Kidney (tissue), 14 donors: ENCODE measurements around the gene LDLRAD3. TPM values are rescaled to one million over a fixed set of nuclear protein-coding genes. Genes with fewer than 3 reads are reported as not detected.

ENCODE experiments used
- DNase-seq, 5 donors: peaks; one replicate each; pipeline ENCODE4 v3.0.0-alpha.2; 2013 to 2020
- FAIRE-seq: peaks from 2 replicates; lab custom pipeline; 2012; peaks lifted over from hg19 to GRCh38; lab: Jason Lieb, UNC
- H3K27ac ChIP-seq, 2 donors: one replicate each; pipeline ENCODE4 v1.7.0; 2013; ENCODE audit warnings: low read depth in 2 of 2, low read length in 2 of 2, inconsistent platforms in 1 of 2
- H3K27me3 ChIP-seq: one replicate; pipeline ENCODE4 v1.7.1; 2013; ENCODE audit warnings: low read length, inconsistent platforms; ENCODE audit not compliant: control insufficient read depth, insufficient read depth
- H3K36me3 ChIP-seq, 3 donors: one replicate each; pipeline versions ENCODE4 v1.7.0 to v1.7.1; 2013; ENCODE audit warnings: low read length in 3 of 3, control low read depth in 1 of 3, inconsistent platforms in 1 of 3; ENCODE audit not compliant: insufficient read depth in 3 of 3, control insufficient read depth in 2 of 3
- H3K4me1 ChIP-seq, 3 donors: one replicate each; pipeline versions ENCODE4 v1.7.0 to v1.7.1; 2013; ENCODE audit warnings: low read length in 3 of 3, inconsistent platforms in 1 of 3, low read depth in 1 of 3; ENCODE audit not compliant: control insufficient read depth in 2 of 3, insufficient read depth in 2 of 3
- H3K4me3 ChIP-seq, 3 donors: one replicate each; pipeline versions ENCODE4 v1.7.0 to v1.8.1; 2013; ENCODE audit warnings: low read length in 3 of 3, control low read depth in 1 of 3, inconsistent platforms in 1 of 3
- H3K9ac ChIP-seq, 3 donors: one replicate each; pipeline versions ENCODE4 v1.7.0 to v1.7.1; 2013; ENCODE audit warnings: low read length in 3 of 3, control low read depth in 1 of 3, inconsistent platforms in 1 of 3
- H3K9me3 ChIP-seq, 3 donors: one replicate each; pipeline versions ENCODE4 v1.7.0 to v1.7.1; 2013; ENCODE audit warnings: low read length in 3 of 3, control low read depth in 1 of 3, inconsistent platforms in 1 of 3; ENCODE audit not compliant: control insufficient read depth in 2 of 3, insufficient read depth in 1 of 3
- CTCF ChIP-seq: IDR thresholded peaks from 3 replicates; pipeline ENCODE4 v1.5.1; 2012; ENCODE audit warnings: mild to moderate bottlenecking, moderate library complexity, borderline replicate concordance; ENCODE audit not compliant: insufficient read depth; ENCODE audit errors: extremely low read depth
- intact Hi-C: fragments of 100-400 bp; cut with DNase I; formaldehyde crosslinking; loops from one replicate; pipeline ENCODE4 v1.11.1; 2022
- polyA plus RNA-seq: library from polyadenylated mRNA; stranded (reverse); fragments of 350-450 nt; fragmentation: Illumina TruSeq; extraction: RNeasy Lipid Tissue Mini Kit (QIAGEN cat#74804); gene quantifications from one replicate; pipeline ENCODE4 v1.2.3, GENCODE V29; 2014; ENCODE audit warnings: low read depth, low replicate concordance; ENCODE audit not compliant: insufficient read depth
- total RNA-seq: library from RNA; stranded (reverse); fragmentation: NEBNext Ultra II Directional; extraction: Animal tissue kit (Norgen Biotek cat#: 25700); gene quantifications from one replicate; pipeline ENCODE4 v1.2.1, GENCODE V29; 2021
- donor health status: control.
- donor health status: control.
- donor health status: control.
- donor health status: control.
- donor health status: control.
- donor health status: DM: yes; HTN: yes; CAD: no.
- donor health status: Normal renal cell carcinoma (clear cell type).

The LDLRAD3 gene
- total and polyA plus RNA-seq, 2 donors from 2014 or later = 1.2 to 14.2 TPM

GRCh38 chr11:36270701-36271100 lies 326.8 kb downstream of the LDLRAD3 start:
- intact Hi-C loops = no loop called here
- peaks cover 0 to 25% (median 24%) of the 10 kb centered on the region in 3 donors for H3K36me3 ChIP-seq

GRCh38 chr11:36271794-36272407 lies 328.0 kb downstream of the LDLRAD3 start:
- Histone ChIP-seq H3K27ac (no peak overlapping the region), H3K9ac (no peak overlapping the region), H3K27me3 (no peaks in the 10 kb centered on the region), H3K4me1 (peaks cover 0 to 5% (median 2%) of the 10 kb centered on the region in 3 donors), H3K4me3 (no peak overlapping the region), H3K36me3 (peaks cover 0 to 34% (median 31%) of the 10 kb centered on the region in 3 donors), H3K9me3 (no peaks in the 10 kb centered on the region)
- TF ChIP-seq CTCF = no peak
- intact Hi-C loops = no loop called here
- FAIRE-seq (no peak), DNase-seq (no peak)

More at GRCh38 chr11:36270701-36271100, 326.8 kb downstream of the LDLRAD3 start:
- H3K4me3 ChIP-seq = no peak overlapping the region
- no peak overlapping the region for H3K27ac ChIP-seq
- no peak for TF ChIP-seq CTCF
- H3K27me3 ChIP-seq = no peaks in the 10 kb centered on the region
- no peak overlapping the region for H3K9ac ChIP-seq
- no peak for FAIRE-seq
- DNase-seq = no peak
- peaks cover 0 to 5% (median 2%) of the 10 kb centered on the region in 3 donors for H3K4me1 ChIP-seq
- no peaks in the 10 kb centered on the region for H3K9me3 ChIP-seq

GRCh38 chr11:36273110-36273509 lies 329.2 kb downstream of the LDLRAD3 start:
- H3K36me3 ChIP-seq = peaks cover 0 to 39% (median 34%) of the 10 kb centered on the region in 3 donors
- no peak overlapping the region for H3K9ac ChIP-seq
- H3K4me1 ChIP-seq = peaks cover 0 to 2% (median under 1%) of the 10 kb centered on the region in 3 donors
- TF ChIP-seq CTCF = no peak
- H3K27me3 ChIP-seq = no peaks in the 10 kb centered on the region
- DNase-seq (no peak), FAIRE-seq (no peak)
- H3K4me3 ChIP-seq = no peak overlapping the region
- H3K9me3 ChIP-seq = no peaks in the 10 kb centered on the region
- no peak overlapping the region for H3K27ac ChIP-seq
- intact Hi-C loops = no loop called here
